IMR-90 (cell line): ENCODE measurements around the gene YJEFN3.

ENCODE experiments used
- FOS ChIP-seq: fragments of 150-350 bp; IDR thresholded peaks from 2 replicates; pipeline ENCODE4 v1.6.1; 2016; ENCODE audit warnings: low read depth, low read length
- MAFK ChIP-seq: IDR thresholded peaks from 2 replicates; pipeline ENCODE4 v1.6.1; 2012; ENCODE audit warnings: low read depth, low read length, improper control_type of control experiment
- MAZ ChIP-seq: IDR thresholded peaks from 2 replicates; pipeline ENCODE4 v1.6.1; 2012; ENCODE audit warnings: low read depth, mild to moderate bottlenecking, low read length, improper control_type of control experiment, moderate library complexity, borderline replicate concordance
- POLR2A ChIP-seq: IDR thresholded peaks from 2 replicates; pipeline ENCODE4 v1.6.1; 2012; ENCODE audit warnings: mild to moderate bottlenecking, low read depth, low read length
- TF ChIP-seq, protein P1 (sequence below): conservative IDR thresholded peaks from 2 replicates; pipeline ENCODE4 v1.5.1; 2012; ENCODE audit warnings: mild to moderate bottlenecking, low read depth, low read length, improper control_type of control experiment
- TF ChIP-seq, protein P2 (sequence below): fragments of 150-350 bp; IDR thresholded peaks from 2 replicates; pipeline ENCODE4 v1.6.1; 2016; ENCODE audit warnings: low read depth, mild to moderate bottlenecking, low read length, moderate library complexity, borderline replicate concordance

DNA sequence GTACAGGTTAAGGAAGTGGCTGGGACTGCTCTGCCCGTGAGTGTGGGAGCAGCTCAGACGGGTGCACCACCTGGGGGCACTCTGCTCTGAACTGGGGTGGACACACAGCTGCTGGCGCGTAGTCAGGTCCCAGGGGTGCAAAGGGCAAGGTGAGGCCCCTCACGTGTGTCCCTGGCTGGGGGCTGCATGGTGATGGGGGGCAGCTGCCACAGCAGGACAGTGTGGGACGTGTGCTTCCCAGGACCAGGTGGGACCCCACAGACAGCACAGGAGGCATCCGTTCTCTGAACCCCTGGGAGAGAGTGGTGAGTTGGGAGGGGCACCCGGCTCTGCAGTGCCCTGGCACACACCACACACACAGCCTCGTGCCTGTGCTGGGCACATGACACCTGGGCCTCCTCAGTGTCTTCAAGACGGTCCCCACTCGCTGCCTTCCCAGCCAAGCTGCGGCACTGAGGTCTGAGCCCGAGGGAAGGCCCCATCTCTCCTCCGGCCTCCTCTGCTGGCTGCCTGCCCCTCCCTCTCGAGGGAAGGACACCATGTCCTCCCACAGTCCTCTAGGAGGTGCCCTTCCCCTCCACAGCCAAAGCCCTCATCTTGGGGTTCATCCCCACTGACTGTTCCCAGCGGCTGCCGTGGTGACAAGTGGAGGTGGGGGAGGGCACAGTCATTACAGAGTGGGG lies 34.1 kb downstream of the YJEFN3 start:
- TF ChIP-seq, protein P1, sequence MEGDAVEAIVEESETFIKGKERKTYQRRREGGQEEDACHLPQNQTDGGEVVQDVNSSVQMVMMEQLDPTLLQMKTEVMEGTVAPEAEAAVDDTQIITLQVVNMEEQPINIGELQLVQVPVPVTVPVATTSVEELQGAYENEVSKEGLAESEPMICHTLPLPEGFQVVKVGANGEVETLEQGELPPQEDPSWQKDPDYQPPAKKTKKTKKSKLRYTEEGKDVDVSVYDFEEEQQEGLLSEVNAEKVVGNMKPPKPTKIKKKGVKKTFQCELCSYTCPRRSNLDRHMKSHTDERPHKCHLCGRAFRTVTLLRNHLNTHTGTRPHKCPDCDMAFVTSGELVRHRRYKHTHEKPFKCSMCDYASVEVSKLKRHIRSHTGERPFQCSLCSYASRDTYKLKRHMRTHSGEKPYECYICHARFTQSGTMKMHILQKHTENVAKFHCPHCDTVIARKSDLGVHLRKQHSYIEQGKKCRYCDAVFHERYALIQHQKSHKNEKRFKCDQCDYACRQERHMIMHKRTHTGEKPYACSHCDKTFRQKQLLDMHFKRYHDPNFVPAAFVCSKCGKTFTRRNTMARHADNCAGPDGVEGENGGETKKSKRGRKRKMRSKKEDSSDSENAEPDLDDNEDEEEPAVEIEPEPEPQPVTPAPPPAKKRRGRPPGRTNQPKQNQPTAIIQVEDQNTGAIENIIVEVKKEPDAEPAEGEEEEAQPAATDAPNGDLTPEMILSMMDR = no peak
- TF ChIP-seq MAZ (no peak), FOS (no peak), MAFK (no peak), POLR2A (no peak)
- TF ChIP-seq, protein P2, sequence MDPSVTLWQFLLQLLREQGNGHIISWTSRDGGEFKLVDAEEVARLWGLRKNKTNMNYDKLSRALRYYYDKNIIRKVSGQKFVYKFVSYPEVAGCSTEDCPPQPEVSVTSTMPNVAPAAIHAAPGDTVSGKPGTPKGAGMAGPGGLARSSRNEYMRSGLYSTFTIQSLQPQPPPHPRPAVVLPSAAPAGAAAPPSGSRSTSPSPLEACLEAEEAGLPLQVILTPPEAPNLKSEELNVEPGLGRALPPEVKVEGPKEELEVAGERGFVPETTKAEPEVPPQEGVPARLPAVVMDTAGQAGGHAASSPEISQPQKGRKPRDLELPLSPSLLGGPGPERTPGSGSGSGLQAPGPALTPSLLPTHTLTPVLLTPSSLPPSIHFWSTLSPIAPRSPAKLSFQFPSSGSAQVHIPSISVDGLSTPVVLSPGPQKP = no peak
